GM18858 (cell line): ENCODE measurements around the gene ATG16L2.

Source experiments
- ATAC-seq: cut with Tn5 transposase; IDR thresholded peaks from one replicate; pipeline ENCODE4 v1.9.1; 2021; ENCODE audit not compliant: unreplicated experiment

The ATG16L2 gene

GRCh38 chr11:72814286-72815109 lies at the start of gene ATG16L2:
ATG16L2 (plus strand) TSS chr11:72814411; CDS start chr11:72814446, 35 bp downstream.
- peak; percentile 37 for ATAC-seq

- ATAC-seq: no peak
Measured at GRCh38 chr11:72764503-72764902, 49.7 kb upstream of the ATG16L2 start.

- ATAC-seq: no peak
Measured at GRCh38 chr11:72766152-72766902, 47.9 kb upstream of the ATG16L2 start.

GRCh38 chr11:72767203-72768062 lies 46.8 kb upstream of the ATG16L2 start:
- no peak for ATAC-seq

- ATAC-seq: no peak
Measured at GRCh38 chr11:72768581-72768980, 45.6 kb upstream of the ATG16L2 start.

GRCh38 chr11:72769680-72770079 lies 44.5 kb upstream of the ATG16L2 start:
- no peak for ATAC-seq

- ATAC-seq: no peak
Measured at GRCh38 chr11:72770799-72771198, 43.4 kb upstream of the ATG16L2 start.

- ATAC-seq: no peak
Measured at GRCh38 chr11:72771507-72771906, 42.7 kb upstream of the ATG16L2 start.

- ATAC-seq: no peak
Measured at GRCh38 chr11:72772059-72772458, 42.2 kb upstream of the ATG16L2 start.

GRCh38 chr11:72773291-72773690 lies 40.9 kb upstream of the ATG16L2 start:
- ATAC-seq: no peak

- no peak for ATAC-seq
Measured at GRCh38 chr11:72773696-72774095, 40.5 kb upstream of the ATG16L2 start.

GRCh38 chr11:72774499-72774898 lies 39.7 kb upstream of the ATG16L2 start:
- ATAC-seq: no peak

GRCh38 chr11:72775288-72776110 lies 38.7 kb upstream of the ATG16L2 start:
- no peak for ATAC-seq

GRCh38 chr11:72776117-72776843 lies 37.9 kb upstream of the ATG16L2 start:
- no peak for ATAC-seq

- no peak for ATAC-seq
Measured at GRCh38 chr11:72776844-72777754, 37.1 kb upstream of the ATG16L2 start.

GRCh38 chr11:72777755-72778278 lies 36.4 kb upstream of the ATG16L2 start:
- ATAC-seq: no peak

GRCh38 chr11:72778535-72779494 lies 35.4 kb upstream of the ATG16L2 start:
- ATAC-seq: no peak
